GM18858 (cell line): ENCODE data around the gene STX1B.
"Not testable (repeated sequence)": the region's sequence is repeated elsewhere in the genome, so short reads cannot be mapped to it uniquely, and the experiment has no call there.

Experiments used
- ATAC-seq: cut with Tn5 transposase; IDR thresholded peaks from one replicate; pipeline ENCODE4 v1.9.1; 2021; ENCODE audit not compliant: unreplicated experiment

The STX1B gene

GRCh38 chr16:30953511-30954124, 56.8 kb downstream of the STX1B start:
- ATAC-seq: no peak

- no peak for ATAC-seq
These were observed 57.3 kb downstream of the STX1B start for GRCh38 chr16:30953111-30953510.

GRCh38 chr16:30951750-30952149, 58.7 kb downstream of the STX1B start:
- ATAC-seq: no peak

- no peak for ATAC-seq
These were observed 59.2 kb downstream of the STX1B start for GRCh38 chr16:30951193-30951592.

GRCh38 chr16:30950516-30951065, 59.8 kb downstream of the STX1B start:
- ATAC-seq: no peak

GRCh38 chr16:30949650-30950515, 60.6 kb downstream of the STX1B start:
- ATAC-seq: peak; percentile 37

- peak; percentile 51 for ATAC-seq
These were observed 61.5 kb downstream of the STX1B start, which contains the start of gene ORAI3 for GRCh38 chr16:30948667-30949649. Gene ORAI3, plus strand, starts transcription at chr16:30949068. Its CDS starts 222 bp downstream, at chr16:30949290.

- no peak for ATAC-seq
These were observed 62.4 kb downstream of the STX1B start for GRCh38 chr16:30947859-30948666.

- no peak for ATAC-seq
These were observed 62.9 kb downstream of the STX1B start for GRCh38 chr16:30947541-30947858.

GRCh38 chr16:30946671-30947540, 63.5 kb downstream of the STX1B start:
- ATAC-seq: no peak

- no peak for ATAC-seq
These were observed 66.1 kb downstream of the STX1B start for GRCh38 chr16:30944352-30944751.

GRCh38 chr16:30942426-30942806, 68.0 kb downstream of the STX1B start:
- ATAC-seq: no peak

- ATAC-seq: no peak
These were observed 68.6 kb downstream of the STX1B start for GRCh38 chr16:30941600-30942425.

- ATAC-seq: not testable (repeated sequence)
These were observed 70.9 kb downstream of the STX1B start for GRCh38 chr16:30939571-30939970.
